GM12878 (cell line): ENCODE results near the gene RBM4B. TPM values are rescaled to one million over a fixed set of nuclear protein-coding genes. Genes with fewer than 3 reads are reported as not detected.
A peak's percentile ranks its signal among the peaks of the same experiment; 100 is the strongest.

Experiments
- ATAC-seq: fragments of 200-7000 bp; cut with Tn5 transposase; 3 replicates; pipeline ENCODE4 v1.9.1; 2020; ENCODE audit warnings: mild to moderate bottlenecking, moderate library complexity
- BruUV-seq: library from RNA; stranded (reverse); fragments of 400-500 nt; replicated peaks from 2 replicates; lab custom pipeline; 2021; lab: Mats Ljungman, UMichigan
- CTCF ChIA-PET: fragments of 300-600 bp; sonication (Branson Sonifier 250); formaldehyde crosslinking; extraction: SDS; loops from one replicate; lab custom pipeline; 2021; ENCODE audit warnings: inconsistent platforms; lab: Yijun Ruan, JAX
- POLR2A ChIA-PET: fragments of 350-600 bp; formaldehyde crosslinking; extraction: SDS; loops from one replicate; lab custom pipeline; 2021; ENCODE audit warnings: inconsistent platforms; lab: Charles Lee
- RAD21 ChIA-PET: fragments of 300-600 bp; sonication (Branson Sonifier 250); formaldehyde crosslinking; loops from one replicate; lab custom pipeline; 2023; ENCODE audit warnings: antibody characterized with exemption; ENCODE audit not compliant: unreplicated experiment; lab: Charles Lee
- SMC1A ChIA-PET: fragments of 300-600 bp; sonication (Branson Sonifier 250); formaldehyde crosslinking; loops from one replicate; lab custom pipeline; 2023; ENCODE audit not compliant: unreplicated experiment, uncharacterized antibody; lab: Charles Lee
- DNase-seq: peaks from one replicate; pipeline ENCODE4 v3.0.0-alpha.2; 2011; ENCODE audit warnings: low read depth, low spot score
- FAIRE-seq: peaks from 3 replicates; lab custom pipeline; 2011; peaks lifted over from hg19 to GRCh38; lab: Jason Lieb, UNC
- H2AFZ ChIP-seq: 2 replicates; pipeline ENCODE4 v1.6.0; 2011; ENCODE audit warnings: low read depth, low read length, control low read depth; ENCODE audit not compliant: control insufficient read depth
- H3K27ac ChIP-seq: 2 replicates; pipeline ENCODE4 v1.5.1; 2011; ENCODE audit warnings: control low read depth; ENCODE audit not compliant: control insufficient read depth, insufficient read depth
- H3K27me3 ChIP-seq, 2 experiments: replicated peaks in 1 of 2; 2 replicates each; pipeline versions ENCODE4 v1.6.0 to v1.6.1; 2011; ENCODE audit warnings: low read length in 1 of 2; ENCODE audit not compliant: control insufficient read depth in 2 of 2, insufficient read depth in 2 of 2
- H3K36me3 ChIP-seq, 2 experiments: 2 replicates each; pipeline ENCODE4 v1.5.1; 2011; ENCODE audit warnings: low read length in 1 of 2; ENCODE audit not compliant: control insufficient read depth in 2 of 2, insufficient read depth in 2 of 2
- H3K4me1 ChIP-seq: 2 replicates; pipeline ENCODE4 v1.6.1; 2011; ENCODE audit warnings: mild to moderate bottlenecking, low read length, moderate library complexity, mixed read lengths; ENCODE audit not compliant: control insufficient read depth, insufficient read depth
- H3K4me2 ChIP-seq: 2 replicates; pipeline ENCODE4 v1.6.0; 2011; ENCODE audit warnings: control low read depth; ENCODE audit not compliant: control insufficient read depth, insufficient read depth
- H3K4me3 ChIP-seq: fragments of 200-600 bp; sonication (generic); 2 replicates; pipeline ENCODE4 v1.5.1; 2016
- H3K79me2 ChIP-seq: 2 replicates; pipeline ENCODE4 v1.6.0; 2011; ENCODE audit warnings: low read length; ENCODE audit not compliant: control insufficient read depth, insufficient read depth
- H3K9ac ChIP-seq: 2 replicates; pipeline ENCODE4 v1.8.0; 2011; ENCODE audit warnings: low read length, control low read depth, mixed read lengths; ENCODE audit not compliant: control insufficient read depth, insufficient read depth
- H3K9me3 ChIP-seq: replicated peaks from 3 replicates; pipeline ENCODE4 v1.5.1; 2011; ENCODE audit warnings: mild to moderate bottlenecking, low read length; ENCODE audit not compliant: control insufficient read depth, insufficient read depth
- H4K20me1 ChIP-seq: 2 replicates; pipeline ENCODE4 v1.6.0; 2011; ENCODE audit not compliant: control insufficient read depth, insufficient read depth
- BHLHE40 ChIP-seq, 2 experiments: fragments of 450-650 bp in 1 of 2; IDR thresholded peaks; 2 replicates each; pipeline ENCODE4 v1.6.1; 2011 to 2017; ENCODE audit warnings: low read depth in 2 of 2, borderline replicate concordance in 1 of 2, improper control_type of control experiment in 1 of 2, low read length in 1 of 2, mild to moderate bottlenecking in 1 of 2
- E4F1 ChIP-seq: fragments of 450-650 bp; IDR thresholded peaks from 2 replicates; pipeline ENCODE4 v1.6.1; 2018; ENCODE audit warnings: borderline replicate concordance, mild to moderate bottlenecking; ENCODE audit not compliant: partially characterized antibody
- WGBS: methylation state at CpG from one replicate; pipeline ENCODE4 v1.1.6; 2016; ENCODE audit warnings: low lambda C conversion rate; ENCODE audit not compliant: insufficient replicate concordance, insufficient coverage; ENCODE audit errors: missing lambda C conversion rate; 5-methylcytosine and 5-hydroxymethylcytosine counted together
- in situ Hi-C: fragments of 300-500 bp; cut with MboI; formaldehyde crosslinking; loops from 9 replicates; pipeline ENCODE4 v1.14.3; 2018; ENCODE audit warnings: mixed read lengths
- intact Hi-C: fragments of 100-400 bp; cut with micrococcal nuclease; formaldehyde crosslinking; loops from one replicate; pipeline ENCODE4 v1.14.2; 2022; ENCODE audit not compliant: unreplicated experiment
- polyA plus RNA-seq, 11 experiments: library from polyadenylated mRNA; depleted of rRNA in 4 of 11; unstranded in 6 of 11; stranded (reverse) in 5 of 11; fragments of >200 nt; fragmentation: Nextera tagmentation in 4 of 11; fragmentation: Illumina TruSeq in 1 of 11; extraction: Ambion mirVana in 4 of 11; extraction: Trizol in 1 of 11; gene quantifications; 1 replicate in 1 of 11; 2 replicates in 10 of 11; pipeline versions ENCODE4 v1.2.1 to v1.2.3, GENCODE V29; 2011 to 2016; ENCODE audit warnings: inconsistent platforms in 2 of 11, missing spikeins in 2 of 11, low read depth in 1 of 11
- total RNA-seq, 4 experiments: library from RNA; depleted of rRNA in 3 of 4; stranded (reverse); fragments of >200 nt in 3 of 4; fragmentation: Illumina TruSeq in 1 of 4; extraction: Trizol in 1 of 4; gene quantifications; 2 replicates each; pipeline versions ENCODE4 v1.2.1 to v1.2.3, GENCODE V29; 2013 to 2021

Gene RBM4B
- total and polyA plus RNA-seq, 10 of the 15 experiments (the other 5 are each of a cell fraction or from before 2014, with no cell fraction given): 16.1 to 37.0 (median 21.6) TPM

- Histone ChIP-seq H3K27ac (no peak overlapping the region), H3K36me3 (no peaks in the 10 kb centered on the region), H3K79me2 (peaks cover 11% of the 10 kb centered on the region), H3K27me3 (no peaks in the 10 kb centered on the region), H2AFZ (no peak overlapping the region), H3K4me1 (peaks cover 9% of the 10 kb centered on the region), H3K4me3 (no peak overlapping the region), H3K9me3 (no peaks in the 10 kb centered on the region), H3K9ac (no peak overlapping the region), H3K4me2 (no peak overlapping the region), H4K20me1 (no peaks in the 10 kb centered on the region)
- no peak for ATAC-seq
- intact Hi-C loops: no loop called here
- BruUV-seq: no TSS peak
- 48% methylated on average over 7 of the region's 7 CpGs for WGBS
- TF ChIP-seq E4F1 (no peak), BHLHE40 (IDR thresholded peaks at IDR 0.05; ENCODE audit: borderline replicate concordance in 1 of 2, low read depth in 2 of 2, low read length in 1 of 2) (0 out of 4 replicates have a peak, but pooled peaks of 1 of the 2 experiments have one; percentile 4)
- POLR2A ChIA-PET: interaction anchor here (1.4 kb wide), 1 partner anchor 9 kb away, joined by 3 read pairs; no protein-coding TSS in a partner anchor
- in situ Hi-C loops: loop anchor here (5.0 kb wide), 1 partner anchor 274 kb away; no protein-coding TSS in a partner anchor
- DNase-seq: no peak
- FAIRE-seq: no peak
- CTCF ChIA-PET: interaction anchor here (0.6 to 6.3 kb wide), 6 partner anchors 87 to 338 kb away, joined by 3 to 166 read pairs (median 4); partner anchors contain the start of genes CCDC87, CCS and PELI3
- SMC1A ChIA-PET: interaction anchor here (1.5 kb wide), 2 partner anchors 101 to 104 kb away, joined by 3 to 4 read pairs; no protein-coding TSS in a partner anchor
- RAD21 ChIA-PET: interaction anchor here (0.5 to 1.6 kb wide), 4 partner anchors 50 to 171 kb away, joined by 3 read pairs; partner anchors contain the start of gene BBS1
These were observed 3.4 kb upstream of the RBM4B start for GRCh38 chr11:66680966-66681645.
